OCI-LY3 (cell line): ENCODE measurements around the gene VAC14.

Source experiments
- H2AFZ ChIP-seq: fragments of 200-600, 300-600 bp; shearing (Covaris generic); 2 replicates; pipeline ENCODE4 v1.6.0; 2014; ENCODE audit warnings: antibody characterized with exemption, low read depth, low read length
- H3K27ac ChIP-seq: fragments of 200-600, 300-600 bp; sonication (generic); 2 replicates; pipeline ENCODE4 v1.5.1; 2014; ENCODE audit warnings: mild to moderate bottlenecking, low read length, moderate library complexity, mixed read lengths
- H3K27me3 ChIP-seq: fragments of 200-600, 300-600 bp; sonication (generic); 2 replicates; pipeline ENCODE4 v1.6.1; 2014; ENCODE audit warnings: low read depth, low read length, mixed read lengths
- H3K36me3 ChIP-seq: fragments of 200-600, 300-600 bp; sonication (generic); replicated peaks from 2 replicates; pipeline ENCODE3; 2014; ENCODE audit warnings: low read depth, low read length, mixed read lengths
- H3K4me1 ChIP-seq: fragments of 300-600, 200-600 bp; sonication (generic); 2 replicates; pipeline ENCODE4 v1.6.1; 2014; ENCODE audit warnings: low read length, mixed read lengths
- H3K4me2 ChIP-seq: fragments of 200-600, 300-600 bp; sonication (generic); 2 replicates; pipeline ENCODE4 v1.6.1; 2014; ENCODE audit warnings: low read length, mixed read lengths
- H3K4me3 ChIP-seq: fragments of 300-600, 200-600 bp; sonication (generic); 2 replicates; pipeline ENCODE4 v1.5.1; 2014; ENCODE audit warnings: antibody characterized with exemption, mild to moderate bottlenecking, low read length, moderate library complexity
- H3K79me2 ChIP-seq: fragments of 300-600, 200-600 bp; shearing (Covaris generic); 2 replicates; pipeline ENCODE4 v1.6.1; 2014; ENCODE audit warnings: mild to moderate bottlenecking, low read length, mixed read lengths
- H3K9ac ChIP-seq: fragments of 300-600, 200-600 bp; shearing (Covaris generic); 2 replicates; pipeline ENCODE4 v1.6.0; 2014; ENCODE audit warnings: mild to moderate bottlenecking, low read length, moderate library complexity
- H3K9me3 ChIP-seq: fragments of 200-600, 300-600 bp; shearing (Covaris generic); 2 replicates; pipeline ENCODE4 v1.6.1; 2014; ENCODE audit warnings: low read length, mixed read lengths; ENCODE audit not compliant: insufficient read depth
- H4K20me1 ChIP-seq: fragments of 200-600, 300-600 bp; sonication (generic); 2 replicates; pipeline ENCODE4 v1.6.1; 2016; ENCODE audit warnings: low read length, mixed read lengths; ENCODE audit not compliant: insufficient read depth
- EZH2phosphoT487 ChIP-seq: fragments of 200-600 bp; shearing (Covaris generic); IDR thresholded peaks from 2 replicates; pipeline ENCODE4 v1.6.1; 2018; ENCODE audit warnings: antibody characterized with exemption, mixed run types, low read depth
- TF ChIP-seq, protein P1 (sequence below): fragments of 200-600, 300-600 bp; sonication (generic); IDR thresholded peaks from 2 replicates; pipeline ENCODE4 v1.5.1; 2014; ENCODE audit warnings: antibody characterized with exemption, low read length, low read depth

VAC14 gene

GRCh38 chr16:70663524-70664324 is 137.2 kb downstream of the VAC14 start:
- H3K27me3 ChIP-seq, result no peaks in the 10 kb centered on the region; the same call in 1 of the 2 replicates
- H3K9me3 ChIP-seq, result no peaks in the 10 kb centered on the region
- H3K79me2 ChIP-seq, result no peaks in the 10 kb centered on the region
- no peak overlapping the region for H3K4me2 ChIP-seq
- no peaks in the 10 kb centered on the region for H3K4me1 ChIP-seq
- H2AFZ ChIP-seq, result no peak overlapping the region
- H3K36me3 ChIP-seq, result no peaks in the 10 kb centered on the region
- H3K9ac ChIP-seq, result no peak overlapping the region
- H4K20me1 ChIP-seq, result no peaks in the 10 kb centered on the region
- H3K27ac ChIP-seq, result no peak overlapping the region
- TF ChIP-seq, protein P1, sequence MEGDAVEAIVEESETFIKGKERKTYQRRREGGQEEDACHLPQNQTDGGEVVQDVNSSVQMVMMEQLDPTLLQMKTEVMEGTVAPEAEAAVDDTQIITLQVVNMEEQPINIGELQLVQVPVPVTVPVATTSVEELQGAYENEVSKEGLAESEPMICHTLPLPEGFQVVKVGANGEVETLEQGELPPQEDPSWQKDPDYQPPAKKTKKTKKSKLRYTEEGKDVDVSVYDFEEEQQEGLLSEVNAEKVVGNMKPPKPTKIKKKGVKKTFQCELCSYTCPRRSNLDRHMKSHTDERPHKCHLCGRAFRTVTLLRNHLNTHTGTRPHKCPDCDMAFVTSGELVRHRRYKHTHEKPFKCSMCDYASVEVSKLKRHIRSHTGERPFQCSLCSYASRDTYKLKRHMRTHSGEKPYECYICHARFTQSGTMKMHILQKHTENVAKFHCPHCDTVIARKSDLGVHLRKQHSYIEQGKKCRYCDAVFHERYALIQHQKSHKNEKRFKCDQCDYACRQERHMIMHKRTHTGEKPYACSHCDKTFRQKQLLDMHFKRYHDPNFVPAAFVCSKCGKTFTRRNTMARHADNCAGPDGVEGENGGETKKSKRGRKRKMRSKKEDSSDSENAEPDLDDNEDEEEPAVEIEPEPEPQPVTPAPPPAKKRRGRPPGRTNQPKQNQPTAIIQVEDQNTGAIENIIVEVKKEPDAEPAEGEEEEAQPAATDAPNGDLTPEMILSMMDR, result no peak
- H3K4me3 ChIP-seq, result no peak overlapping the region

- Histone ChIP-seq H3K9me3 (no peaks in the 10 kb centered on the region), H3K4me1 (no peaks in the 10 kb centered on the region), H3K79me2 (no peaks in the 10 kb centered on the region), H3K36me3 (no peaks in the 10 kb centered on the region), H4K20me1 (no peaks in the 10 kb centered on the region), H3K4me3 (no peak overlapping the region), H3K27me3 (no peaks in the 10 kb centered on the region), H3K4me2 (no peak overlapping the region), H2AFZ (no peak overlapping the region), H3K9ac (no peak overlapping the region), H3K27ac (no peak overlapping the region)
- TF ChIP-seq EZH2phosphoT487, result no peak
- TF ChIP-seq, protein P1, result no peak
Measured at GRCh38 chr16:70662991-70663523, 137.9 kb downstream of the VAC14 start.

DNA sequence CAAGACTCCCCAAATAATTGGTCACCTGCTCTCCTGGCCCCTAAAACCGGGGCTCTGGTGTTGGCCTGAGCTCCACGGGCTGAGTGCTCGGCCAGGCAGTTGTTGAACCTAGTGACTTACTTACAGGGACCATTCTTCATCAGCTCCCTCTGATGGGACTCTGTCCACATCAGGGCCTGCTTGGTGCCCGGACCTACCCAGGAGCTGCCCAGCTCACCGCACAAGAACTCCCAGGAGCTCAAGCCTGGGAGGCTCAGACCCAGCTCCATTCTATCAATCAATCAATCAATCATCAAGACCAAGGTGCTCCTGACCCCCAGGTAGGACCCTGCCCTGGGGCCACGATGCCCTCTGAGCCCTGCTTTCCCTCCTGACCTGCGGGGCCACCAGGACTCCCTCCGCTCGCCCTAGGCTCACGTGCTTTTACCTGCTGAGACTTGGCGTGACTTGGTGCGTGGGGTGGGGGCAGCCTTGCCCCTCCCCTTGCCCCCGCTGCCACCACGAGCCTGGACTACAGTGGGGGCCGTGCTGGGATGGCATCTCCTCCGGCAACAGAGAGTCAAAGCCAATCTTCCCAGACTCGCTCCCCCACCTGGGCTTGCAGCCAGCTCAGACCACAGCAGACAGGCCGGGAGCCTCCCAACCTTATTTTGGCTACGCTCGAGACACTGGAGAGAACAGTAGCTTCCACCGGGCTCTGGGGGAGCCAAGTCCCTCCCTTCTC is 138.9 kb downstream of the VAC14 start:
- Histone ChIP-seq H3K9ac (no peak overlapping the region), H2AFZ (no peak overlapping the region), H3K4me3 (no peak overlapping the region), H3K4me1 (no peaks in the 10 kb centered on the region), H3K4me2 (no peak overlapping the region), H3K27me3 (no peaks in the 10 kb centered on the region), H3K36me3 (no peaks in the 10 kb centered on the region), H3K79me2 (no peaks in the 10 kb centered on the region), H4K20me1 (no peaks in the 10 kb centered on the region), H3K27ac (no peak overlapping the region), H3K9me3 (no peaks in the 10 kb centered on the region)
- no peak for TF ChIP-seq EZH2phosphoT487
- TF ChIP-seq, protein P1, result no peak

DNA sequence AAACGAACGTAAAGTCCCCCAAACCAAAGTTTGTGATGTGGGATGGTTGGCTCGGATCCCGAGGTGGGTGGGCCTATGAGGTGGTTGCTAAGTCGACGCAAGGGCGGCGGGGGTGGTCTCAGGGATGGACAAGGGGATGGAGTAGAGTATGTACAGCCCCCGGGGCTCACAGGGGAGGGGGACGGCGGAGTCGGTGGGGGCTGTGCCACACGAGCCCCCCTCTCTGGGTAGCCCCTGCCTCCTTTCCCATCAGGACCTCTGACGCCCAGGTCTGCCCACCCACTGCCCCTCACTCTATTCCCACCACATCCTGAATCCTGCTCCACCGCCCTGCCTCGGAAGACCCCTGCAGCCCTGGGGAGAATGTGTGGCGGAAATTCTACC is 139.4 kb downstream of the VAC14 start:
- no peaks in the 10 kb centered on the region for H3K27me3 ChIP-seq
- no peak for TF ChIP-seq EZH2phosphoT487
- TF ChIP-seq, protein P1, result no peak
- no peaks in the 10 kb centered on the region for H4K20me1 ChIP-seq
- no peak overlapping the region for H3K9ac ChIP-seq
- no peaks in the 10 kb centered on the region for H3K36me3 ChIP-seq
- H3K27ac ChIP-seq, result no peak overlapping the region
- no peaks in the 10 kb centered on the region for H3K4me1 ChIP-seq
- no peak overlapping the region for H2AFZ ChIP-seq
- no peak overlapping the region for H3K4me2 ChIP-seq
- no peak overlapping the region for H3K4me3 ChIP-seq
- H3K79me2 ChIP-seq, result no peaks in the 10 kb centered on the region
- no peaks in the 10 kb centered on the region for H3K9me3 ChIP-seq
